Measurements from ENCODE around the gene NATD1.

DNA sequence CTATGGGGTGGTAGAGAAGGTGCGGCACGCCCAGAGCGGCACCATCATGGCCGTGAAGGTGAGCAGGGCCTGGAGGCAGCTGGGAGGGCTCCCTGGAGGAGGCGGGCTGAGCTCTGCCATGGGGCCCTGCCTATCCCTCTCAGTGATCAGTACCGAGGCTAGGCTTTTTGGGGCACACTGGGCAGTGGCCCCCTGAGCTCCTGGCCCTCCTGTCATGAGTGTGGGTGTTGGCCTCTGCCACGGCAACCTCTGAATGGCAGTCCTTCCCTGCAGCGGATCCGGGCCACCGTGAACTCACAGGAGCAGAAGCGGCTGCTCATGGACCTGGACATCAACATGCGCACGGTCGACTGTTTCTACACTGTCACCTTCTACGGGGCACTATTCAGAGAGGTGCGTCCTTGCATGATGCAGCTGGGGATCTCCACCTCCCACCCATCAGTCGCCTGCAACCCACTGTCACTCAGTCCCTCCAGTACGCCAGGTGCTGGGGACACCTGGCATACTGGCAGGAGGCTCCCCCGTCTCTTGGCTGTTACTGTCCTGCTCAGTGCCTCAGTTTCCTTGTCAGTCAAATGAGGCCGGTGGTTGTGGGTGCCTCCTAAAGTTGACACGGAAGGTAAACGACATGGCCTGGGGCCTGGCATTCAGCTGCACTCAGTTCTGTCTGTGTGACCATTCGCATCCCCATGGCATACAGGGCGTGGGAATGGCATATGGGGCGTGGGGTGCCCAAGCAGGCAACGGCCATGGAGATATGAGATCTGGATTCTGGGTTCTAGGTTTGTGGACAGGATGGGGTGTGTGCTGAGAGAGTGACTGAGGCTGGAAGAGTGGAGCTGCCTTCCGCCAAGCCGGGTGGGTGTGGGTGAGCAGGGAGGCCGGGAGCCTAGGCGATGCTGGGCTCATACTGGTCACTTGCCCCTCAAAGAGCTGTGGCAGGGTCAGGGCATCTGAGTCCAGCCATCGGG is 47.7 kb upstream of the NATD1 start:
- TF ChIP-seq, protein P1, sequence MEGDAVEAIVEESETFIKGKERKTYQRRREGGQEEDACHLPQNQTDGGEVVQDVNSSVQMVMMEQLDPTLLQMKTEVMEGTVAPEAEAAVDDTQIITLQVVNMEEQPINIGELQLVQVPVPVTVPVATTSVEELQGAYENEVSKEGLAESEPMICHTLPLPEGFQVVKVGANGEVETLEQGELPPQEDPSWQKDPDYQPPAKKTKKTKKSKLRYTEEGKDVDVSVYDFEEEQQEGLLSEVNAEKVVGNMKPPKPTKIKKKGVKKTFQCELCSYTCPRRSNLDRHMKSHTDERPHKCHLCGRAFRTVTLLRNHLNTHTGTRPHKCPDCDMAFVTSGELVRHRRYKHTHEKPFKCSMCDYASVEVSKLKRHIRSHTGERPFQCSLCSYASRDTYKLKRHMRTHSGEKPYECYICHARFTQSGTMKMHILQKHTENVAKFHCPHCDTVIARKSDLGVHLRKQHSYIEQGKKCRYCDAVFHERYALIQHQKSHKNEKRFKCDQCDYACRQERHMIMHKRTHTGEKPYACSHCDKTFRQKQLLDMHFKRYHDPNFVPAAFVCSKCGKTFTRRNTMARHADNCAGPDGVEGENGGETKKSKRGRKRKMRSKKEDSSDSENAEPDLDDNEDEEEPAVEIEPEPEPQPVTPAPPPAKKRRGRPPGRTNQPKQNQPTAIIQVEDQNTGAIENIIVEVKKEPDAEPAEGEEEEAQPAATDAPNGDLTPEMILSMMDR (IDR thresholded peaks at IDR 0.05) = no peak
- TF ChIP-seq POLR2A (IDR thresholded peaks at IDR 0.05) = no peak
